HG03175 (cell line): ENCODE measurements around the gene PSENEN.
"Not testable (repeated sequence)": the region's sequence is repeated elsewhere in the genome, so short reads cannot be mapped to it uniquely, and the experiment has no call there.

Experiments used
- ATAC-seq: cut with Tn5 transposase; IDR thresholded peaks from one replicate; pipeline ENCODE4 v1.9.1; 2021; ENCODE audit warnings: mild to moderate bottlenecking, moderate library complexity; ENCODE audit not compliant: unreplicated experiment

PSENEN gene

GRCh38 chr19:35787227-35787799 lies 41.9 kb downstream of the PSENEN start:
- ATAC-seq, result no peak

GRCh38 chr19:35788205-35788960 lies 42.9 kb downstream of the PSENEN start:
- ATAC-seq, result no peak

DNA sequence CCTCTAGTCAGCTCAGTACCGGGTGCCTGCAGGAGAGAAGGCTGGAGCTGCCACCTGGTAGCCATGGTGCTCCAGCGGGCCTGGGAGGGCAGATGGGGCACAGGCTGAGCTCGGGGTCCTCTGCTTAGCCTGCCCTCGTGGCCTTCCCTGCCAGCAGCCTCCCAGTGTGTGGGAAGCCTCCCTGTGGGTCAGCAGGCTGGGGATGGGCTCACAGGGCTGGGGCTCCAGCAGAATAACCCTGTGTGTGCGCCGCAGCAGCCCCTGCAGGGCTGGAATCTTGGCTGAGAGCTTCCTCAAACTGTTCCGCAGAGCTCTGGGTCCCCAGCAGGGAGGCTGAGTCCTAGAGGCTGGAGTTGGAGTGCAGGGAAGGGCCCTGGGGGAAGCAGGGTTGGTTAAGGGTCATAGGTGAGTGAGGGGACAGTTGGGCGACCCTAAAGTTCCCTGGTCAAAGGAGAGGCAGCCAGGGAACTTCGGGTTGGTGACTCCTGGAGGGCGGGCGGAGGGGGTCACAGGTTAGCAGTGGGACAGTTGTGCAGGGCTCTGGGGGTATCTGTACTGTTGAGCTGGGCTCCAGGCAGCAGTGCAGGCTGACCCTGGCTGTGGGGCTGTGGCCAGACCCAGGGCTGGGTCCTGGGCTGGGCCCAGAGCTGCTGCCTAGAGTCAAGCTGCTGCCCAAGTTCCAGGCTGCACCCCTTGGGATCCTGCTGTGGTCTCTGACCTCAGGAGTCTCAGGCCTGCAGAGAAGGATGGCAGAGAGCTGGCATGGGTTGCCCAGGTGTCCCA lies 43.9 kb downstream of the PSENEN start:
- no peak for ATAC-seq

DNA sequence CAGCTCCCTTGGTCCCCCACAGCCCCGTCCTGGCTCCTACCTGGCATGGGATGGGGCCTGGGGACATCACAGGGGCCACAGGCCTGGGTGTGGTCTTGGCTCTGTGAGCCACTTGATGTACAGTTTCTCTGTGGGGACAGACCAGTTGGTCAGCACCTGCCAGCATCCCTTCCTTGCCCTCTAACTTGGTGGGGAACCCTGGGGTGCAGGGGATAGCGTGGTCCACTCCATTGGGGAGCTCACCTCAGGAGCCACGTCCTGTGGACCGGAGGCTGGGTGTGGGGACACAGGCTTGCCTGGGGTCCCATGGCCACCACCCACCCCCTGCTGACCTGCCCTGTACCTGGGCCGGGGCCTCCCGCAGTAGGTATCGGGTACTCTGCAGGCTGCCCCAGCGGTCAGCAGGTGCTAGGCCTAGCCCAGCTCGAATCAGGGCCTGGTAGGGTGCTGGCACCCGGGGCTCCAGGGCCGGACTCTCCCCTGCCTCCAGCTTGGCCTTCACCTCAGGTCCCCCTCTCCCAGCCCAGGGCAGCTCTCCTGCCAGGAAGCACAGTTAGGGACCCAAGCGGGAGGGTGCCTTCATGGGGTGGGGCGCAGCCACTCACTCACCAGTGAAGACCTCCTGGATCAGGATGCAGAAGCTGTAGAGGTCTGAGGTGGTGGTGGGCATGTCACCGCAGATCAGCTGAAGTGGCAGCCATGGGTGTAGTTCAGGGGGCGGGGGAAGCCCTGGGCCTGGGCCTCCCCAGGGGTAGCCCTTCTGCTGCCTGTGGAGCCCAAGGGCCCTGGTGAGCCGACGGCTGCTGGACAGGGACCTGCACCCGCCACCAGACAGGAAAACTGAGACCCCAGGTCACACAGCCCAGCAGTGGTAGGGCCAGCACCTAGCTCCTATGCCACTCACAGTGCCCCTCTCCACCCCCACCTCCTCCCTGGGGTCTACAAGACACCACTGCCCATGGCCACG lies 44.8 kb downstream of the PSENEN start:
- ATAC-seq, result no peak

GRCh38 chr19:35790981-35791813 lies 45.7 kb downstream of the PSENEN start:
- no peak for ATAC-seq

- ATAC-seq, result no peak
Measured at GRCh38 chr19:35791814-35792279, 46.4 kb downstream of the PSENEN start.

DNA sequence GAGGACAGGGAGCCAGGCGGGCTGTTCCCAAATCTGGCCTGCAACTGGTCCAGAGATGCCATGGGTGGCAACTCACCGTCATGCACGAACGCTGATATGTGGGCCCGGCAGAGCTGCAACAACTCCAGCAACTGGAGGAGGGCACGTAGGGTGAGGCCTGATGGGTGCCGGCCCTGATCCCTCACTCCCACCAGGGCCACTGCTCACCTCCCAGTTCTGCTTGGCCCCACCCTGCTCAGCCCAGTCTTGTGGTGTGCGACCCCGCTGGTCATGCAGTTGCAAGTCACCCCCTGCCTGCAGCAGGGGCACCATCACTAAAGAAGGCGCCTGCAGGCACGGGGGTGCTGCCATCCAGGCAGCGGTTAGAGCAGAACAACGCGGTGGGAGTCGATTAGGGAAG lies 46.9 kb downstream of the PSENEN start:
- ATAC-seq, result no peak

- ATAC-seq, result no peak
Measured at GRCh38 chr19:35792888-35793287, 47.4 kb downstream of the PSENEN start.

- no peak for ATAC-seq
Measured at GRCh38 chr19:35793381-35794165, 48.1 kb downstream of the PSENEN start.

- ATAC-seq, result not testable (repeated sequence)
Measured at GRCh38 chr19:35795564-35795963, 50.1 kb downstream of the PSENEN start.
